Lower leg skin (tissue), 3 donors: ENCODE measurements around the gene ANO6.

Experiments used
- CTCF ChIP-seq, 3 donors: fragments of 450-650 bp; IDR thresholded peaks; one replicate each; pipeline ENCODE4 v1.5.1; 2016; ENCODE audit warnings: antibody characterized with exemption in 3 of 3, mild to moderate bottlenecking in 3 of 3, moderate library complexity in 2 of 3
- POLR2A ChIP-seq, 2 donors: fragments of 450-650 bp; IDR thresholded peaks; one replicate each; pipeline ENCODE4 v1.6.1; 2016 to 2017; ENCODE audit warnings: antibody characterized with exemption in 2 of 2, mild to moderate bottlenecking in 1 of 2, moderate library complexity in 1 of 2

- TF ChIP-seq CTCF (IDR thresholded peaks at IDR 0.05) = no peak
- no peak for TF ChIP-seq POLR2A (IDR thresholded peaks at IDR 0.05)
These were observed 511 bp downstream of the ANO6 start for GRCh38 chr12:45216230-45216982.
